ENCODE data around the gene SMAD6.

DNA sequence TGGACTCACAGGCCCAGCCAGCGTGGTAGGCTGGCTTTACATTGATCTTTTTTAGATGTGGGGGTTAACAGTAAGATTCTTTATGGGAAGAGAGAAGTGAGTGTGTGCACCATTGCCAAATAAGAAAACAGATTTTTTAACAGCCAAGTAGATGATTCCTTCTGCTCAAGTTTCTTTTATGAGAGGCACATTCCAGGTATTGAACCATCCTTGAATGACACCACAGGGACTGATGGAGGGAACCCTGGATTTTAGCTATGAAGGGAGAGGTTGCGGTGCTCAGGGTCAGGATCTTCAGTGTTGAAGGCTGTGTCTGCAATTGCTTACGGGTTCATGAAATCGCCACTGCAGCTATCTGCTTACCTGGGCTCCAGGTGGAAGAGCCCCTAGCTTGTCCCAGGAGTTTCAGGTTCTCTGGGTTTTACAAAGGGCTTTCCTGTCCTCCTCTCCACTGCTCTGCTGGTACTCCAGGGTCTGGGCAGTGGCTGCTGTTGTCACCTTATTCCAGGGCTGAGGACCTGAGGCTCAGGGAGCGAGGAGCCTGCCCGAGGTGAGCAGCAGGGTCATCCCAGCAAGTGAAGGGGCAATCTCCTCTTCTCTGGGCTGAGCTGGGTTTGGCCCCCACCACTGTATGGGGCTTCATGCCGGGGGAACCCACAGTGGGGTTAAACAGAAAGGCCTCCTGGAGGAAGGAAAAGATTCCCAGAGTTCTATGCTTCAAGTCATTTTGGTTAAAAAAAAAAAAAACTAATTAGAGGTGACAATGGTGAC, 53.4 kb downstream of the SMAD6 start:
- TF ChIP-seq, protein P1, sequence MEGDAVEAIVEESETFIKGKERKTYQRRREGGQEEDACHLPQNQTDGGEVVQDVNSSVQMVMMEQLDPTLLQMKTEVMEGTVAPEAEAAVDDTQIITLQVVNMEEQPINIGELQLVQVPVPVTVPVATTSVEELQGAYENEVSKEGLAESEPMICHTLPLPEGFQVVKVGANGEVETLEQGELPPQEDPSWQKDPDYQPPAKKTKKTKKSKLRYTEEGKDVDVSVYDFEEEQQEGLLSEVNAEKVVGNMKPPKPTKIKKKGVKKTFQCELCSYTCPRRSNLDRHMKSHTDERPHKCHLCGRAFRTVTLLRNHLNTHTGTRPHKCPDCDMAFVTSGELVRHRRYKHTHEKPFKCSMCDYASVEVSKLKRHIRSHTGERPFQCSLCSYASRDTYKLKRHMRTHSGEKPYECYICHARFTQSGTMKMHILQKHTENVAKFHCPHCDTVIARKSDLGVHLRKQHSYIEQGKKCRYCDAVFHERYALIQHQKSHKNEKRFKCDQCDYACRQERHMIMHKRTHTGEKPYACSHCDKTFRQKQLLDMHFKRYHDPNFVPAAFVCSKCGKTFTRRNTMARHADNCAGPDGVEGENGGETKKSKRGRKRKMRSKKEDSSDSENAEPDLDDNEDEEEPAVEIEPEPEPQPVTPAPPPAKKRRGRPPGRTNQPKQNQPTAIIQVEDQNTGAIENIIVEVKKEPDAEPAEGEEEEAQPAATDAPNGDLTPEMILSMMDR (IDR thresholded peaks at IDR 0.05), result no peak
- no peak for TF ChIP-seq EZH2 (IDR thresholded peaks at IDR 0.05; ENCODE audit: borderline replicate concordance, insufficient read depth, low read depth, low read length, poor library complexity, severe bottlenecking)
